HAP-1 (cell line): ENCODE data around the gene FN3K.
A peak's percentile ranks its signal among the peaks of the same experiment; 100 is the strongest.

Experiments used
- DNase-seq, 2 experiments: peaks; one replicate each; pipeline ENCODE4 v3.0.0-alpha.2; 2016 to 2020; ENCODE audit warnings: low spot score in 2 of 2
- H3K27me3 ChIP-seq: fragments of 250-450 bp; sonication (Bioruptor Pico); 2 replicates; pipeline ENCODE4 v1.5.1; 2020; ENCODE audit warnings: low read depth, mild to moderate bottlenecking, moderate library complexity
- H3K36me3 ChIP-seq: fragments of 250-450 bp; sonication (Bioruptor Pico); replicated peaks from 2 replicates; pipeline ENCODE4 v1.5.1; 2020; ENCODE audit warnings: mild to moderate bottlenecking
- H3K4me1 ChIP-seq: fragments of 250-450 bp; sonication (Bioruptor Pico); 2 replicates; pipeline ENCODE4 v1.5.1; 2020; ENCODE audit warnings: mild to moderate bottlenecking
- H3K4me3 ChIP-seq: fragments of 250-450 bp; sonication (Bioruptor Pico); 2 replicates; pipeline ENCODE4 v1.5.1; 2020; ENCODE audit warnings: mild to moderate bottlenecking, moderate library complexity
- H3K9me3 ChIP-seq: fragments of 250-450 bp; sonication (Bioruptor Pico); 2 replicates; pipeline ENCODE4 v1.5.1; 2020; ENCODE audit warnings: mild to moderate bottlenecking, moderate library complexity
- in situ Hi-C: fragments of 300-500 bp; cut with MboI; formaldehyde crosslinking; loops from 3 replicates; pipeline ENCODE4 v1.14.3; 2020; ENCODE audit warnings: low sequenced_read_pairs, inconsistent platforms, mixed read lengths

Gene FN3K

GRCh38 chr17:82734987-82735866, at the start of gene FN3K:
FN3K (plus strand) TSS chr17:82735615; CDS start chr17:82735637, 22 bp downstream.
- in situ Hi-C loops, result no loop called here
- peaks cover 46% of the 10 kb centered on the region for H3K36me3 ChIP-seq

GRCh38 chr17:82686366-82687324, 48.8 kb upstream of the FN3K start:
- Histone ChIP-seq H3K27me3 (no peaks in the 10 kb centered on the region), H3K4me1 (peaks cover 6% of the 10 kb centered on the region), H3K9me3 (peaks cover 6% of the 10 kb centered on the region), H3K36me3 (no peaks in the 10 kb centered on the region), H3K4me3 (no peak overlapping the region)
- in situ Hi-C loops, result no loop called here
- no peak for DNase-seq

More at GRCh38 chr17:82734987-82735866, at the start of gene FN3K:
- Histone ChIP-seq H3K4me3 (peak within 1 kb of the TSS; percentile 56), H3K27me3 (no peaks in the 10 kb centered on the region), H3K4me1 (peaks cover 2% of the 10 kb centered on the region; the same call in 1 of the 2 replicates), H3K9me3 (peaks cover 18% of the 10 kb centered on the region)
- DNase-seq, result peak; percentile 54 to 77

- no peak for DNase-seq
- H3K4me3 ChIP-seq, result no peak overlapping the region
- in situ Hi-C loops, result no loop called here
- H3K4me1 ChIP-seq, result peaks cover 7% of the 10 kb centered on the region
- no peaks in the 10 kb centered on the region for H3K27me3 ChIP-seq
- H3K9me3 ChIP-seq, result peaks cover 2% of the 10 kb centered on the region; the same call in 1 of the 2 replicates
- no peaks in the 10 kb centered on the region for H3K36me3 ChIP-seq
Observed at GRCh38 chr17:82687375-82687861, 48.0 kb upstream of the FN3K start.

GRCh38 chr17:82687871-82688270, 47.5 kb upstream of the FN3K start:
- Histone ChIP-seq H3K4me1 (peaks cover 7% of the 10 kb centered on the region), H3K27me3 (no peaks in the 10 kb centered on the region), H3K36me3 (no peaks in the 10 kb centered on the region), H3K4me3 (no peak overlapping the region), H3K9me3 (peaks cover 2% of the 10 kb centered on the region; the same call in 1 of the 2 replicates)
- no peak for DNase-seq
- in situ Hi-C loops, result no loop called here

GRCh38 chr17:82689077-82689476, 46.3 kb upstream of the FN3K start:
- in situ Hi-C loops, result no loop called here
- H3K4me3 ChIP-seq, result no peak overlapping the region
- H3K9me3 ChIP-seq, result no peaks in the 10 kb centered on the region
- H3K4me1 ChIP-seq, result peaks cover 7% of the 10 kb centered on the region
- no peaks in the 10 kb centered on the region for H3K36me3 ChIP-seq
- H3K27me3 ChIP-seq, result no peaks in the 10 kb centered on the region
- DNase-seq, result no peak

GRCh38 chr17:82690786-82691489, 44.5 kb upstream of the FN3K start:
- H3K4me3 ChIP-seq, result no peak overlapping the region
- DNase-seq, result peak; percentile 75 to 80
- no peaks in the 10 kb centered on the region for H3K27me3 ChIP-seq
- no peaks in the 10 kb centered on the region for H3K36me3 ChIP-seq
- H3K4me1 ChIP-seq, result peaks cover 7% of the 10 kb centered on the region
- peaks cover 5% of the 10 kb centered on the region for H3K9me3 ChIP-seq
- in situ Hi-C loops, result no loop called here

- DNase-seq, result no peak
- Histone ChIP-seq H3K4me3 (no peak overlapping the region), H3K36me3 (no peaks in the 10 kb centered on the region), H3K4me1 (peaks cover 7% of the 10 kb centered on the region), H3K9me3 (peaks cover 5% of the 10 kb centered on the region), H3K27me3 (no peaks in the 10 kb centered on the region)
- in situ Hi-C loops, result no loop called here
Observed at GRCh38 chr17:82691714-82692113, 43.7 kb upstream of the FN3K start.

- H3K4me3 ChIP-seq, result no peak overlapping the region
- in situ Hi-C loops, result no loop called here
- H3K27me3 ChIP-seq, result no peaks in the 10 kb centered on the region
- H3K4me1 ChIP-seq, result peaks cover 7% of the 10 kb centered on the region
- H3K36me3 ChIP-seq, result no peaks in the 10 kb centered on the region
- no peak for DNase-seq
- H3K9me3 ChIP-seq, result peaks cover 5% of the 10 kb centered on the region
Observed at GRCh38 chr17:82692268-82692667, 43.1 kb upstream of the FN3K start.

GRCh38 chr17:82693168-82693867, 42.1 kb upstream of the FN3K start:
- in situ Hi-C loops, result no loop called here
- H3K4me3 ChIP-seq, result no peak overlapping the region
- no peaks in the 10 kb centered on the region for H3K36me3 ChIP-seq
- H3K27me3 ChIP-seq, result no peaks in the 10 kb centered on the region
- peaks cover 5% of the 10 kb centered on the region for H3K9me3 ChIP-seq
- DNase-seq, result no peak
- peaks cover 7% of the 10 kb centered on the region for H3K4me1 ChIP-seq

- Histone ChIP-seq H3K36me3 (no peaks in the 10 kb centered on the region), H3K27me3 (no peaks in the 10 kb centered on the region), H3K4me1 (peaks cover 7% of the 10 kb centered on the region), H3K9me3 (peaks cover 5% of the 10 kb centered on the region), H3K4me3 (no peak overlapping the region)
- no peak for DNase-seq
- in situ Hi-C loops, result no loop called here
Observed at GRCh38 chr17:82694647-82695046, 40.8 kb upstream of the FN3K start.

GRCh38 chr17:82696259-82696658, 39.2 kb upstream of the FN3K start:
- Histone ChIP-seq H3K4me1 (peaks cover 5% of the 10 kb centered on the region), H3K9me3 (peaks cover 5% of the 10 kb centered on the region), H3K4me3 (no peak overlapping the region), H3K27me3 (no peaks in the 10 kb centered on the region), H3K36me3 (no peaks in the 10 kb centered on the region)
- in situ Hi-C loops, result no loop called here
- DNase-seq, result no peak

GRCh38 chr17:82696916-82697807, 38.3 kb upstream of the FN3K start:
- in situ Hi-C loops, result no loop called here
- Histone ChIP-seq H3K9me3 (peaks cover 5% of the 10 kb centered on the region), H3K36me3 (no peaks in the 10 kb centered on the region), H3K4me3 (peak overlapping the region; percentile 46), H3K27me3 (no peaks in the 10 kb centered on the region), H3K4me1 (no peaks in the 10 kb centered on the region)
- DNase-seq, result peak in 1 of 2 experiments; percentile 31
